RWPE1 (cell line): Measurements from ENCODE around the gene DISC1.
A peak's percentile ranks its signal among the peaks of the same experiment; 100 is the strongest.

Experiments
- CTCF ChIA-PET: fragments of 350-600 bp; sonication (Branson Sonifier 250); formaldehyde crosslinking; extraction: SDS; loops from one replicate; lab custom pipeline; 2021; lab: Yijun Ruan, JAX
- POLR2A ChIA-PET: fragments of 400-600 bp; formaldehyde crosslinking; extraction: SDS; loops from one replicate; lab custom pipeline; 2020; ENCODE audit warnings: antibody characterized with exemption; ENCODE audit not compliant: low non-redundant PET; lab: Yijun Ruan, JAX
- DNase-seq: peaks from one replicate; pipeline ENCODE4 v3.0.0; 2012; ENCODE audit warnings: low spot score
- H3K27ac ChIP-seq: fragments of 450-650 bp; 2 replicates; pipeline ENCODE4 v1.5.1; 2017
- TF ChIP-seq, protein P1 (sequence below): fragments of 450-650 bp; conservative IDR thresholded peaks from 2 replicates; pipeline ENCODE4 v1.5.1; 2017; ENCODE audit warnings: low read depth, mild to moderate bottlenecking

DISC1 gene

DNA sequence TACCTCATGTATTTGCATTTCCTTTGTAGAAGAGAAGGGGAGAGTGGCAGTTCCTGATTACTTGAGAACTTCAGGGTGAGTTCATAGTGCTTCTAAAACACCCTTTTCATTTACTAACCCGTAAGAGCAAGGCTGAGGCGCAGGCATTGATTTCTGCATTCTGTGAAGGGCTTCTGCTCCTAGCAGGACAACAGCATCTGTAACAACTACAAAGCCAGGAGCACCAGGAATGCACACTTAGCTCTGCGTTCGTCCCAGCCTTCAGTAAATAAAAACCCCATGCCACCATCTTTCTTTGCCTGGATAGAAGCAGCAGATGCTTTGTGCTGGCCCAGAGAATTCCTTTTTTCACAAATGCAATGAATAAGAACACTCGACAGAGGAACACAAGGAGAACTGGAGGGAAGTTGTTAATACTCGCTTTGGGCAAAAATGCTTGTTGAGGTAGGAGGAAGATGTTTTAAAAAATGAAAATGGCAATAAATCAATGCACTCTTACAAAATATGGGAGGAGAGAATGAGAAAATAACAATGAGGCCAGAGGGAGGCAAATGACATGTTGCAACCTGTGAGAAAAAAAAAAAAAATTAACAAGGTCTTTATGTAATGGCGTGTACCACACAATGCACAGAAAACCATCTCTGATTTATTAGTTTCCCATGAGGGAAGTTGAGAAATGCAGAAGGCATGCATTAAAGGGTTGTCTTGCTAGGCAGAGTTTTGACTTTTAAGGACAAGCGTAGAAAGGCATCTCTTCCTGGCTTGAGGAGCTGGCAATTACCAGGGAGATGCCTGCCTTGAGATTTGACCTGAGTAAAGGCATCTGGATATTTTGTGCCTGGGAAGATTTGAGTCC lies 418.8 kb downstream of the DISC1 start:
- ChIA-PET CTCF (no interaction called here), POLR2A (no interaction called here)
- peak; percentile 8 for DNase-seq
- peak overlapping the region; percentile 32; the same call in 1 of the 2 replicates for H3K27ac ChIP-seq
- TF ChIP-seq, protein P1, sequence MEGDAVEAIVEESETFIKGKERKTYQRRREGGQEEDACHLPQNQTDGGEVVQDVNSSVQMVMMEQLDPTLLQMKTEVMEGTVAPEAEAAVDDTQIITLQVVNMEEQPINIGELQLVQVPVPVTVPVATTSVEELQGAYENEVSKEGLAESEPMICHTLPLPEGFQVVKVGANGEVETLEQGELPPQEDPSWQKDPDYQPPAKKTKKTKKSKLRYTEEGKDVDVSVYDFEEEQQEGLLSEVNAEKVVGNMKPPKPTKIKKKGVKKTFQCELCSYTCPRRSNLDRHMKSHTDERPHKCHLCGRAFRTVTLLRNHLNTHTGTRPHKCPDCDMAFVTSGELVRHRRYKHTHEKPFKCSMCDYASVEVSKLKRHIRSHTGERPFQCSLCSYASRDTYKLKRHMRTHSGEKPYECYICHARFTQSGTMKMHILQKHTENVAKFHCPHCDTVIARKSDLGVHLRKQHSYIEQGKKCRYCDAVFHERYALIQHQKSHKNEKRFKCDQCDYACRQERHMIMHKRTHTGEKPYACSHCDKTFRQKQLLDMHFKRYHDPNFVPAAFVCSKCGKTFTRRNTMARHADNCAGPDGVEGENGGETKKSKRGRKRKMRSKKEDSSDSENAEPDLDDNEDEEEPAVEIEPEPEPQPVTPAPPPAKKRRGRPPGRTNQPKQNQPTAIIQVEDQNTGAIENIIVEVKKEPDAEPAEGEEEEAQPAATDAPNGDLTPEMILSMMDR = no peak

DNA sequence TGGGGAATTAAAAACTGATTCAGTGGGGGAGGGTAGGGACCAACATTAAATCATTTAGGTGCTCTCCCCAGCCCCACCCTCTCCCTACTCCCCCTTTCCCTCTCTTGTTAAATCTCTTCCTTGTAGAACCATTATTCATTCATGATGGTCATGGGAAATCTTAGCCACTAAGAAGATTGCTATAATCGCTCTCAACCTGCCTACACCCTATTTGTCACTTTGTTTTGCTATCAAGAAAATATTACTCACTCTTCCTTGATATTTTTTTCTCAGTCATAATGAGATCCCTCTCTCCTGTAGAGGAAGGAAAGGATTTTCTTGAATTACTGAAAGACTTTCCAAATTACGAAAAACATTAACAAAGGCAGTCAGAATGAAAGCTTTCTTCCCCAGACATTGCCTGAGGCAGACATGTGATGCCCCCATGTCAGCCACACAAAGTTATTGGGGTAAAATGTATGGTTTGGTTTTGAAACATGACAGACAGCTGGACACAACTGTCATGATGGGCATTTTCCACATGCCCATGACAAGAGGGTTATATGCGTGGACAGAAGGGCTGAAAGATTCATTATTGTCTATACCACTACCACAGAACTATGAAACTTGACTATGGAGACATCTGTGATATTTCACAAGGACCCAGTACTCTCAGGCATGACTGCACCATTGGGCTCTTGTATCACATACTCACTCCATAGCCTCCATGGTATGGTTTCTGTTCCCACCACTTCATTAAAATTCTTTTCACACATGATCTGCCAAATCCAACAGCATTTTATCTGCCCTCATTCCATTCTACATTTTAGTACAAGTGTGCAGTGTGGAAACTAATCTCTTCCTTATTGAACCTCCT lies 420.1 kb downstream of the DISC1 start:
- CTCF ChIA-PET = interaction anchor here (0.8 to 1.5 kb wide), 4 partner anchors 12 to 581 kb away, joined by 3 to 5 read pairs (median 4); no protein-coding TSS in a partner anchor
- TF ChIP-seq, protein P1 = no peak

DNA sequence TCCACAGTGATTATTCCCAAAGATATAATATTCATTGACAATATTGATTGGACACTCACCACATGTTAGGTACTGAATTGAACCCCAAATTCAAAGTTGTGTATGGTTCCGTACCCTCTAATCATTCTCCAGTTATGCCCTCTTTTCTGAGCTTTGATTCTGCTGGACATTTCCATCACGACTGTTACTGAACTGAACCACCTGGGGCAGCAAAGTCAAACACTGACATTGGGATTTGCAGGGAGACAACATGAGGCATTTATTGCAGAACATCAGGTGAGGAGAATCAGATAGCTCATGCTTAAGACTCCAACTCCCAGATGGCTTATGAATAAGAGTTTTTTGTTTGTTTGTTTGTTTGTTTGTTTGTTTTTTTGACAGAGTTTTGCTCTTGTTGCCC lies 420.9 kb downstream of the DISC1 start:
- TF ChIP-seq, protein P1 = no peak
- ChIA-PET POLR2A (no interaction called here), CTCF (interaction anchor here (0.8 to 1.5 kb wide), 4 partner anchors 11 to 580 kb away, joined by 3 to 5 read pairs (median 4); no protein-coding TSS in a partner anchor)
- no peak for DNase-seq
- H3K27ac ChIP-seq = no peak overlapping the region

More for the DNA sequence above, 420.1 kb downstream of the DISC1 start:
- no peak for DNase-seq
- no peak overlapping the region for H3K27ac ChIP-seq
- POLR2A ChIA-PET = no interaction called here

DNA sequence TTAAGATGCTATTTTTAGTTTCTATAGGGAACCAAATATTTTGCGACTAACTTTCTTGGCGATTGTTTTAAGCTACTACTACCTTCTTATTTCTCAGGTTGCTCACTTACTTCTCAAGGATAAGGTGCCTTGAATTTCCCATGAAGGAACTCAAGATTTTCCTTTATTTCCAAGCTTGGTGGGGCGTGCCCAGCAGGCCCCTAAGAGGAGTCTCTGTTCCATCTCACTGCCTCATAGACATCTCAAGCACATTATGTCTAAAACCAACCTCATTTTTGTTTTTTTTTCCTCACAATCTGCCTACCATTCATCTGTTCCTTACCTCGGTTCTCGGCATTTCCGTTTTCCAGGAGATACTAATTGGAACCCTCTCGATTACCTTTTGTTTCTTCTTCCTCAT lies 421.9 kb downstream of the DISC1 start:
- TF ChIP-seq, protein P1 = no peak
- H3K27ac ChIP-seq = no peak overlapping the region
- ChIA-PET POLR2A (no interaction called here), CTCF (no interaction called here)
- no peak for DNase-seq

DNA sequence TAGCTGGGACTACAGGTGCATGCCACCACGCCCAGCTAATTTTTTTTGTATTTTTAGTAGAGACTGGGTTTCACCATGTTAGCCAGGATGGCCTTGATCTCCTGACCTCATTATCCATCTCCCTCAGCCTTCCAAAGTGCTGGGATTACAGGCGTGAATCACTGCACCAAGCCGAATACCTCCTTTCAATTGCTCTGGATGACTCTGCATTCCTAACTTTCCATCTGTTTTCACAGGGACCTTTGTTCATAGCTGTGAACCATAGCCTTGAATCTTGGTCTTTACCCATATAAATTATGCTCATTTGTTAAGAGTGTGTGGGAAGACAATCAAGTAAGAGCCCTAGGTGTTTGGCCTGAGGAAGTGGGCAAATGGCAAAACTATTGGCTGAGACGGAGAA lies 422.7 kb downstream of the DISC1 start:
- TF ChIP-seq, protein P1 = no peak
- POLR2A ChIA-PET = no interaction called here
- CTCF ChIA-PET = no interaction called here
- H3K27ac ChIP-seq = no peak overlapping the region
- DNase-seq = no peak

DNA sequence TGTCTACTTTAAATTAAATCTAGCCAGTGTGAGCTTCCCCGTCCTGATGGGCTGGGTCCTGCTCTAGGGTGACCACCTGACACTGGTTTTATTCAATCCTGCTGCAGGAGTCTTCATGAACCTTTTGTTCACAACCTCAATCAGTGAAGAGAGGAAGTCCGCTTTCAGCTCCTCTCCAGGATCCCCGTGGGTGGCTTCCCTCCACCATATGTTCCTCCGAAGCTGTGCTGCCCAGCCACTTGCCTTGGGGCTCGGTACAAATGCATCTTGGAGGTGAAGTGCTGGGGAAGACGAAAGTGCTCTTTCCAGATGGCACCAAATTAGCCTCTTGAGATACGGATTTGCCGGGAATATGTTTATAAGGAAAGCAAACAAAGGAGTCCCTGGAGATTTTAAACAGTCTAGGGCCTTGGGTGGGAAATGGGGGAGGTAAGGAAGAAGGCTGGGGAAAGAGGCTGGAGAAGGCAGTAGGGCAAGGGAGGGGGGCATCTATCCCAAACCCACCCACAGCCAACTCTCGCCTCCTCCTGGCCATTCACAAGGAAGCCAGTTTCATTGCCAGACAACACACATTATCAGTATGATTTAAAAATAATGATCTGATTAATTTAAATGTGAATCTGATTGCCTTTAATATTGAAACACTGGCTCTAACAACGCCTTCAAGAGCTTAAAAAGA lies 430.8 kb downstream of the DISC1 start:
- ChIA-PET CTCF (interaction anchor here (0.9 kb wide), 1 partner anchor 125 kb away, joined by 3 read pairs; no protein-coding TSS in a partner anchor), POLR2A (no interaction called here)
- no peak overlapping the region for H3K27ac ChIP-seq
- TF ChIP-seq, protein P1 = no peak
- no peak for DNase-seq
